Liver (tissue), 2 donors: ENCODE data around the gene ZCWPW1.

Experiments
- GABPA ChIP-seq, 2 donors: IDR thresholded peaks in 1 of 2; conservative IDR thresholded peaks in 1 of 2; 2 replicates each; pipeline ENCODE4 v1.6.1; 2016; ENCODE audit warnings: antibody characterized with exemption in 2 of 2, mild to moderate bottlenecking in 1 of 2, moderate library complexity in 1 of 2
- TAF1 ChIP-seq: conservative IDR thresholded peaks from 2 replicates; pipeline ENCODE4 v1.6.1; 2016; ENCODE audit warnings: antibody characterized with exemption, mild to moderate bottlenecking
- donor health status: healthy.

DNA sequence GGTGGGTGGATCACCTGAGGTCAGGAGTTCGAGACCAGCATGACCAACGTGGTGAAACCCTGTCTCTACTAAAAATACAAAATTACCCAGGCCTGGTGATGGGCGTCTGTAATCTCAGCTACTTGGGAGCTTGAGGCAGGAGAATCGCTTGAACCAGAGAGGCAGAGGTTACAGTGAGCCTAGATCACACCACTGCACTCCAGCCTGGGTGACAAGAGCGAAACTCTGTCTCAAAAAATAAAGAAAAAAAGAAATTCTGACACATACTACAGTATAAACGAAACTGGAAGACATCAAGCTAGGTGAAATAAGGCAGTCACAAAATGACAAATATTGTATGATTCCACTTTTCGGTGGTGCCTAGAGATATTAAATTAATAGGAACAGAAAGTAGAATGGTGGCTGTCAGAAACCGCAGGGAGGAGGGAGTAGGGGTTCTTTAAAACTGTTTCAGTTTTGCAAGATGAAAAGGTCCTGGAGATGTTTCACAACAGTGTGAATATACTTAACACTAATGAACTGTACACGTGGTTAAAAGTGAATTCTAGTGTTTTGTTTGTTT is 32.0 kb downstream of the ZCWPW1 start:
- TF ChIP-seq GABPA (IDR thresholded peaks at IDR 0.05 in 1 of 2, conservative IDR thresholded peaks at IDR 0.05 in 1 of 2) (no peak), TAF1 (no peak)
